ENCODE measurements around the gene F8.

DNA sequence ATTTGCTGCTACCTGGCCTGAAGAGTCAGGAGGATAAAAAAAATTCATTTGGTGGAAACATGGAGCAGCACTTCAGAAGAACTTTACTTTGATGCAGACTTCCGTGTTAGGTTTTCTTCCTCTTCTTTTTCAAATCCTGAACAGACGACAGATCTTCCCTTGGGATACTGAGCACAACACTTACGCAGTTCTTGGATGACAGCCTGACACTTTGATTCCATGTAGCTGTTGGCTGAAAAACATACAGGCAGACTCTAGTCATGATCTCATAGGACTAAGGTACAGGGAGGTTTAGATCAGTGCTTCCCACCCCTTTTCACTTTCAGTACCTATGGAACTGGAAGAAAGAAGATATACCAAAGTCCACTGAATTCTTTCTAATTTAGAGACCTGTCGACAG is 39.2 kb upstream of the F8 start:
- TF ChIP-seq, protein P1, sequence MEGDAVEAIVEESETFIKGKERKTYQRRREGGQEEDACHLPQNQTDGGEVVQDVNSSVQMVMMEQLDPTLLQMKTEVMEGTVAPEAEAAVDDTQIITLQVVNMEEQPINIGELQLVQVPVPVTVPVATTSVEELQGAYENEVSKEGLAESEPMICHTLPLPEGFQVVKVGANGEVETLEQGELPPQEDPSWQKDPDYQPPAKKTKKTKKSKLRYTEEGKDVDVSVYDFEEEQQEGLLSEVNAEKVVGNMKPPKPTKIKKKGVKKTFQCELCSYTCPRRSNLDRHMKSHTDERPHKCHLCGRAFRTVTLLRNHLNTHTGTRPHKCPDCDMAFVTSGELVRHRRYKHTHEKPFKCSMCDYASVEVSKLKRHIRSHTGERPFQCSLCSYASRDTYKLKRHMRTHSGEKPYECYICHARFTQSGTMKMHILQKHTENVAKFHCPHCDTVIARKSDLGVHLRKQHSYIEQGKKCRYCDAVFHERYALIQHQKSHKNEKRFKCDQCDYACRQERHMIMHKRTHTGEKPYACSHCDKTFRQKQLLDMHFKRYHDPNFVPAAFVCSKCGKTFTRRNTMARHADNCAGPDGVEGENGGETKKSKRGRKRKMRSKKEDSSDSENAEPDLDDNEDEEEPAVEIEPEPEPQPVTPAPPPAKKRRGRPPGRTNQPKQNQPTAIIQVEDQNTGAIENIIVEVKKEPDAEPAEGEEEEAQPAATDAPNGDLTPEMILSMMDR (IDR thresholded peaks at IDR 0.05), result no peak
- TF ChIP-seq POLR2AphosphoS5 (IDR thresholded peaks at IDR 0.05), result no peak
